PC-9 (cell line): ENCODE results near the gene DIDO1. TPM values are rescaled to one million over a fixed set of nuclear protein-coding genes. Genes with fewer than 3 reads are reported as not detected.

ENCODE experiments used
- BruUV-seq: library from RNA; stranded (reverse); fragments of 400-500 nt; replicated peaks from 2 replicates; lab custom pipeline; 2021; lab: Mats Ljungman, UMichigan
- CTCF ChIA-PET: fragments of 300-600 bp; sonication (Branson Sonifier 250); formaldehyde crosslinking; loops from one replicate; lab custom pipeline; 2022; ENCODE audit warnings: antibody characterized with exemption; lab: Charles Lee
- POLR2A ChIA-PET: fragments of 300-600 bp; sonication (Branson Sonifier 250); formaldehyde crosslinking; loops from one replicate; lab custom pipeline; 2022; ENCODE audit warnings: antibody characterized with exemption; ENCODE audit not compliant: unreplicated experiment; lab: Charles Lee
- DNase-seq, 2 experiments: peaks; one replicate each; pipeline versions ENCODE4 v3.0.0 to v3.0.0-alpha.2; 2015 to 2022; ENCODE audit warnings: mixed read lengths in 1 of 2
- H2AFZ ChIP-seq: fragments of 200-600 bp; sonication (generic); 2 replicates; pipeline ENCODE4 v1.8.1; 2017; ENCODE audit warnings: antibody characterized with exemption
- H3F3A ChIP-seq: fragments of 200-600 bp; sonication (generic); 2 replicates; pipeline ENCODE4 v1.8.1; 2017; ENCODE audit warnings: antibody characterized with exemption, mild to moderate bottlenecking, low read depth; ENCODE audit not compliant: insufficient read depth
- H3K27ac ChIP-seq: fragments of 200-600 bp; sonication (generic); 2 replicates; pipeline ENCODE4 v1.6.1; 2016; ENCODE audit warnings: mixed run types
- H3K27me3 ChIP-seq: fragments of 200-600 bp; sonication (generic); 2 replicates; pipeline ENCODE4 v1.6.1; 2016; ENCODE audit warnings: low read depth, mixed run types; ENCODE audit not compliant: insufficient read depth
- H3K36me3 ChIP-seq: fragments of 200-600 bp; sonication (generic); 2 replicates; pipeline ENCODE4 v1.6.1; 2016; ENCODE audit warnings: low read depth, mixed run types
- H3K4me1 ChIP-seq: fragments of 200-600 bp; sonication (generic); replicated peaks from 2 replicates; pipeline ENCODE4 v1.6.1; 2016; ENCODE audit warnings: mixed run types; ENCODE audit not compliant: insufficient read depth
- H3K4me2 ChIP-seq: fragments of 200-600 bp; sonication (generic); 2 replicates; pipeline ENCODE4 v1.6.1; 2017; ENCODE audit warnings: mixed run types
- H3K4me3 ChIP-seq: fragments of 200-600 bp; sonication (generic); 2 replicates; pipeline ENCODE4 v1.6.1; 2016; ENCODE audit warnings: mixed run types
- H3K79me2 ChIP-seq: fragments of 200-600 bp; sonication (generic); 2 replicates; pipeline ENCODE4 v1.6.1; 2017; ENCODE audit warnings: low read depth, mixed run types
- H3K9me2 ChIP-seq: fragments of 200-600 bp; sonication (generic); 2 replicates; pipeline ENCODE4 v1.8.1; 2017; ENCODE audit warnings: mild to moderate bottlenecking; ENCODE audit not compliant: insufficient read depth
- H3K9me3 ChIP-seq: fragments of 200-600 bp; sonication (generic); 2 replicates; pipeline ENCODE4 v1.8.1; 2016; ENCODE audit warnings: low read depth; ENCODE audit not compliant: insufficient read depth
- H4K20me1 ChIP-seq: fragments of 200-600 bp; sonication (generic); 2 replicates; pipeline ENCODE4 v1.8.1; 2017; ENCODE audit not compliant: insufficient read depth
- CTCF ChIP-seq: fragments of 200-600 bp; sonication (generic); conservative IDR thresholded peaks from 2 replicates; pipeline ENCODE4 v1.6.1; 2017; ENCODE audit warnings: mixed run types, antibody characterized with exemption, mild to moderate bottlenecking, moderate library complexity
- EZH2 ChIP-seq: fragments of 200-600 bp; sonication (generic); IDR thresholded peaks from 2 replicates; pipeline ENCODE4 v1.8.0; 2017; ENCODE audit warnings: antibody characterized with exemption, low read depth
- intact Hi-C: fragments of 100-400 bp; cut with micrococcal nuclease; formaldehyde crosslinking; loops from one replicate; pipeline ENCODE4 v1.10.0; 2022; ENCODE audit not compliant: unreplicated experiment
- total RNA-seq: library from RNA; stranded (reverse); gene quantifications from 2 replicates; pipeline ENCODE4 v1.2.3, GENCODE V29; 2021

DIDO1 gene
- total RNA-seq, 1 experiment from 2014 or later: 61.4 TPM

GRCh38 chr20:62892348-62893304 lies 33.7 kb downstream of the DIDO1 start:
- Histone ChIP-seq H3K27me3 (no peaks in the 10 kb centered on the region), H3K4me2 (no peak overlapping the region), H2AFZ (no peak overlapping the region), H3K79me2 (no peaks in the 10 kb centered on the region), H3F3A (peaks cover 25% of the 10 kb centered on the region), H3K4me3 (no peak overlapping the region), H3K27ac (no peak overlapping the region), H3K4me1 (no peaks in the 10 kb centered on the region), H3K9me2 (no peaks in the 10 kb centered on the region), H3K9me3 (no peaks in the 10 kb centered on the region), H3K36me3 (peaks cover 38% of the 10 kb centered on the region), H4K20me1 (peaks cover 11% of the 10 kb centered on the region; the same call in 1 of the 2 replicates)
- ChIA-PET POLR2A (no interaction called here), CTCF (no interaction called here)
- no peak for DNase-seq
- no TSS peak for BruUV-seq
- no peak for TF ChIP-seq CTCF
- TF ChIP-seq EZH2: no peak
- intact Hi-C loops: no loop called here

GRCh38 chr20:62891111-62891510 lies 35.2 kb downstream of the DIDO1 start:
- CTCF ChIA-PET: no interaction called here
- Histone ChIP-seq H4K20me1 (peaks cover 16% of the 10 kb centered on the region), H3K27me3 (no peaks in the 10 kb centered on the region), H3K9me2 (no peaks in the 10 kb centered on the region), H2AFZ (no peak overlapping the region), H3K9me3 (no peaks in the 10 kb centered on the region), H3K4me3 (no peak overlapping the region), H3K4me2 (no peak overlapping the region), H3K4me1 (no peaks in the 10 kb centered on the region), H3K79me2 (no peaks in the 10 kb centered on the region), H3K27ac (no peak overlapping the region), H3F3A (peaks cover 39% of the 10 kb centered on the region), H3K36me3 (peaks cover 49% of the 10 kb centered on the region)
- no peak for TF ChIP-seq CTCF
- no peak for TF ChIP-seq EZH2
- POLR2A ChIA-PET: no interaction called here
- BruUV-seq: no TSS peak
- intact Hi-C loops: no loop called here
- DNase-seq: no peak

GRCh38 chr20:62890444-62890843 lies 35.9 kb downstream of the DIDO1 start:
- ChIA-PET POLR2A (no interaction called here), CTCF (no interaction called here)
- Histone ChIP-seq H3K9me3 (no peaks in the 10 kb centered on the region), H4K20me1 (peaks cover 16% of the 10 kb centered on the region), H3K4me1 (no peaks in the 10 kb centered on the region), H3K79me2 (no peaks in the 10 kb centered on the region), H3K4me2 (no peak overlapping the region), H2AFZ (no peak overlapping the region), H3K9me2 (no peaks in the 10 kb centered on the region), H3K27me3 (no peaks in the 10 kb centered on the region), H3K4me3 (no peak overlapping the region), H3K27ac (no peak overlapping the region), H3F3A (peaks cover 41% of the 10 kb centered on the region), H3K36me3 (peaks cover 45% of the 10 kb centered on the region)
- TF ChIP-seq EZH2: no peak
- no peak for TF ChIP-seq CTCF
- DNase-seq: no peak
- intact Hi-C loops: no loop called here
- no TSS peak for BruUV-seq
